ENCODE measurements around the gene EXOC1. TPM values are rescaled to one million over a fixed set of nuclear protein-coding genes. Genes with fewer than 3 reads are reported as not detected.

EXOC1 gene
- total RNA-seq, 1 donor from 2014 or later, result 41.1 TPM

DNA sequence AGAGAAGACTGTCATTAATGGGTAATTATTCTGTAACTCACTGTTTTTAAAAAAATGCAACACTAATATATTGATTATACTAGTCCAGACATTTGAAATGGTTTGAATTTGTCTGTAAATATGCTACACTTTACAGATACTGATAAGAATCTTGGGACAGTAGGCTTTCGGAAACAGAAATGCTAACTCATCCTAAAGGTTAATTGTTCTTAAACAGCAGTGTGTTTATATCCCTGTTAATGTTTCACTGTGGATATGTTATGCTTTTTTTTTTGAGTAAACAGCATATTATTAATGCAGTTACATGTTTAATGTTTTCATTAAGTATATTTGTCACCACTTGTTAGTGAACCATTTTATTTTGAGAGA, 31.4 kb downstream of the EXOC1 start:
- H3K4me3 ChIP-seq (ENCODE audit: low read depth, low read length), result no peak overlapping the region
- TF ChIP-seq, protein P1, sequence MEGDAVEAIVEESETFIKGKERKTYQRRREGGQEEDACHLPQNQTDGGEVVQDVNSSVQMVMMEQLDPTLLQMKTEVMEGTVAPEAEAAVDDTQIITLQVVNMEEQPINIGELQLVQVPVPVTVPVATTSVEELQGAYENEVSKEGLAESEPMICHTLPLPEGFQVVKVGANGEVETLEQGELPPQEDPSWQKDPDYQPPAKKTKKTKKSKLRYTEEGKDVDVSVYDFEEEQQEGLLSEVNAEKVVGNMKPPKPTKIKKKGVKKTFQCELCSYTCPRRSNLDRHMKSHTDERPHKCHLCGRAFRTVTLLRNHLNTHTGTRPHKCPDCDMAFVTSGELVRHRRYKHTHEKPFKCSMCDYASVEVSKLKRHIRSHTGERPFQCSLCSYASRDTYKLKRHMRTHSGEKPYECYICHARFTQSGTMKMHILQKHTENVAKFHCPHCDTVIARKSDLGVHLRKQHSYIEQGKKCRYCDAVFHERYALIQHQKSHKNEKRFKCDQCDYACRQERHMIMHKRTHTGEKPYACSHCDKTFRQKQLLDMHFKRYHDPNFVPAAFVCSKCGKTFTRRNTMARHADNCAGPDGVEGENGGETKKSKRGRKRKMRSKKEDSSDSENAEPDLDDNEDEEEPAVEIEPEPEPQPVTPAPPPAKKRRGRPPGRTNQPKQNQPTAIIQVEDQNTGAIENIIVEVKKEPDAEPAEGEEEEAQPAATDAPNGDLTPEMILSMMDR (IDR thresholded peaks at IDR 0.05; ENCODE audit: insufficient read depth, low read length, poor library complexity, severe bottlenecking), result no peak

DNA sequence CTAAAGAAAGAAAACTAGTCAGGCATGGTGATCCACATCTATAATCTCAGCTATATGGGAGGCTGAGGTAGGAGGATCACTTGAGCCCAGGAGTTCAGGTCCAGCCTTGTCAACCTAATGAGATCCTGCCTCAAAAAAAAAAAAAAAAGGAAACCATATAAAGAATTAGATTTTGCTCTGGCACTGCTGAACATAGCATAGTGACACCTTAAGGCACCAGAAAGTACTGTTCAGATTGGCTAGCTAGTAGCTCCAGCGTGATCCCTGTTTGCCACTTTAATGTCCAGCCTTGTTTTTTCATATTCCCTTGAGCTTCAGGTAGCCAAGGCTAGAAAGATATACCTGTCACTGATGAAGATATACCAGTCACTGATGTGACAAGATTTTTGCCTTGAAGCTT, 34.1 kb downstream of the EXOC1 start:
- H3K36me3 ChIP-seq (ENCODE audit: control insufficient read depth, insufficient read depth, low read length), result no peaks in the 10 kb centered on the region
- H3K27me3 ChIP-seq (ENCODE audit: control insufficient read depth, insufficient read depth, low read length), result no peaks in the 10 kb centered on the region
- H3K4me3 ChIP-seq (ENCODE audit: low read depth, low read length), result no peak overlapping the region
- DNase-seq (ENCODE audit: low read depth), result no peak
- TF ChIP-seq, protein P1 (IDR thresholded peaks at IDR 0.05; ENCODE audit: insufficient read depth, low read length, poor library complexity, severe bottlenecking), result no peak

More for the DNA sequence above, 31.4 kb downstream of the EXOC1 start:
- no peak for DNase-seq (ENCODE audit: low read depth)
- Histone ChIP-seq H3K27me3 (ENCODE audit: control insufficient read depth, insufficient read depth, low read length) (no peaks in the 10 kb centered on the region), H3K36me3 (ENCODE audit: control insufficient read depth, insufficient read depth, low read length) (no peaks in the 10 kb centered on the region)

DNA sequence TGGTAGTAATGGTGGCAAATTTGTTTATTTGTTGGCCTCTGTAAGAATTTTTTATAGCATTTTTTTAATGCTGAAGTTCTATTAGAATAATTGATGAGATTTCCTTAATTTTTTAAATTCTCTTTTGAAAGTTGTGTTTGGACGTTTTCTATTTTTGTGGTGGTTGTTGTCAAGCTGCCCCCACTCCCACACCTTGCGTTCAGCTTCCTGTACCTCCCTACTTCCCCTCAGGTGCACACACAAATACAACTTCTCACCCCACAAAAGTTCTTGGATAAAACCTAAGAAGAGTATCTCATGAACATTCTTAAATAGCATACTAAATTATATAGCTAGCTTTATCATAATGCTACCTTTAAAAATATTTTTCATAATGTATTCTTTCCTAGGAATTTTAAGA, 38.7 kb downstream of the EXOC1 start:
- no peak overlapping the region for H3K4me3 ChIP-seq (ENCODE audit: low read depth, low read length)
- TF ChIP-seq, protein P1 (IDR thresholded peaks at IDR 0.05; ENCODE audit: insufficient read depth, low read length, poor library complexity, severe bottlenecking), result no peak
- no peaks in the 10 kb centered on the region for H3K27me3 ChIP-seq (ENCODE audit: control insufficient read depth, insufficient read depth, low read length)
- DNase-seq (ENCODE audit: low read depth), result no peak
- H3K36me3 ChIP-seq (ENCODE audit: control insufficient read depth, insufficient read depth, low read length), result no peaks in the 10 kb centered on the region

DNA sequence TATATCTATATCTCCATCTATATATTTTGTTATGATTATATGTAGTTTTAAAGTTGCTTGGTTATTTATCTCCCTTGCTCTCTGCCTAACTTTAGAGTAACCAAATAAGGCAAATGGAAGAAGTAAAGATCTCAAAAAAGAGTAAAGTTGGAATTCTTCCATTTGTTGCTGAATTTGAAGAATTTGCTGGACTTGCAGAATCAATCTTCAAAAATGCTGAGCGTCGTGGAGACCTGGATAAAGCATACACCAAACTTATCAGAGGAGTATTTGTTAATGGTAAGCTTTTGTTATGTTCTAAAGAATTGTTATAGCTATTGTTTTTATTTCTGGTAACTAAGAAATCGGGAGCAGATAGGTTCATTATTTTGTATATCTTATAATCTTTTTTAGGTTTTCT, 43.2 kb downstream of the EXOC1 start:
- Histone ChIP-seq H3K4me3 (ENCODE audit: low read depth, low read length) (no peak overlapping the region), H3K36me3 (ENCODE audit: control insufficient read depth, insufficient read depth, low read length) (no peaks in the 10 kb centered on the region), H3K27me3 (ENCODE audit: control insufficient read depth, insufficient read depth, low read length) (no peaks in the 10 kb centered on the region)
- DNase-seq (ENCODE audit: low read depth), result no peak
- TF ChIP-seq, protein P1 (IDR thresholded peaks at IDR 0.05; ENCODE audit: insufficient read depth, low read length, poor library complexity, severe bottlenecking), result no peak

DNA sequence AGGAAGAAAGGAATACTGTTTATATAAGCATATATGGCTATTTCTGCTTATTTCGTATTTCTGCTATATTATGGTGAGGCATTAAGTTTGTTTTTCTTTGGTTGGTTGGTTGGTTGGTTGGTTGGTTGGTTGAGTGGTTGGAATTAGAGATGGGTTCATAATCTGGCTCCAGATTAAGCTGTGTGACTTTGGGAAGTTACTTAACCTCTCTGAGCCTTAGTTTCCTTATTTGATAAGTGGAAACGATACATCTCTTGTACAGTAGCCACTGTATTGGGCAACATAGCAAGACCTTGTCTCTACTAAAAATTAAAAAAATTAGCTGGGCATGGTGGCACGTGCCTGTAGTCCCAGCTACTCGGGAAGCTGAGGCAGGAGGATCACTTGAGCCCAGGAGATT, 49.2 kb downstream of the EXOC1 start:
- no peak overlapping the region for H3K4me3 ChIP-seq (ENCODE audit: low read depth, low read length)
- DNase-seq (ENCODE audit: low read depth), result no peak
- no peaks in the 10 kb centered on the region for H3K36me3 ChIP-seq (ENCODE audit: control insufficient read depth, insufficient read depth, low read length)
- H3K27me3 ChIP-seq (ENCODE audit: control insufficient read depth, insufficient read depth, low read length), result no peaks in the 10 kb centered on the region
- TF ChIP-seq, protein P1 (IDR thresholded peaks at IDR 0.05; ENCODE audit: insufficient read depth, low read length, poor library complexity, severe bottlenecking), result no peak

DNA sequence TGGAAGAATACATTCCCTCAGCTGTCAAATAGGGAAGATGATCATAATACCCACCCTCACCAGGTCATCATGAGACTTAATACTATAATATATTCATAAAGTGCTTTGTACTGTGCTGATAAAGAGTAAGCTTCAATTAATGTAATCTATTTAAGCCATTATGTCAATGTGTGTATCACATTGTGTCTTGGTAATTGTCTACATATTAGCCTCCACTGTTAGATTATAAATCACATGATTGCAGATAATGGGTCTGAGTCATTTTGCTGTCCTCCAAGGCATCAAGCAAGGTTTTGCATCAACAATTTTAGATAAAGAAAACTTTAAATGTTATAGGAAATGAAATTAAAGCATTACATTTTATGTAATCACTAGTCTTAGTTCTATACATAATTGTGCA, 50.1 kb downstream of the EXOC1 start:
- DNase-seq (ENCODE audit: low read depth), result no peak
- H3K36me3 ChIP-seq (ENCODE audit: control insufficient read depth, insufficient read depth, low read length), result no peaks in the 10 kb centered on the region
- TF ChIP-seq, protein P1 (IDR thresholded peaks at IDR 0.05; ENCODE audit: insufficient read depth, low read length, poor library complexity, severe bottlenecking), result no peak
- H3K27me3 ChIP-seq (ENCODE audit: control insufficient read depth, insufficient read depth, low read length), result no peaks in the 10 kb centered on the region
- no peak overlapping the region for H3K4me3 ChIP-seq (ENCODE audit: low read depth, low read length)

All from kidney epithelial cell (primary cell).